Endodermal cell (in vitro differentiated cells): ENCODE measurements around the gene RND3. TPM values are rescaled to one million over a fixed set of nuclear protein-coding genes. Genes with fewer than 3 reads are reported as not detected.

ENCODE experiments used
- DNase-seq: peaks from one replicate; pipeline ENCODE4 v3.0.0-alpha.2; 2017
- H3K27ac ChIP-seq: 2 replicates; pipeline ENCODE4 v1.5.1; 2013; ENCODE audit warnings: mild to moderate bottlenecking, low read depth, low read length, moderate library complexity
- H3K27me3 ChIP-seq: 2 replicates; pipeline ENCODE4 v1.6.1; 2013; ENCODE audit warnings: mild to moderate bottlenecking, low read length, moderate library complexity; ENCODE audit not compliant: insufficient read depth, control insufficient read depth, poor library complexity, severe bottlenecking
- H3K36me3 ChIP-seq: 2 replicates; pipeline ENCODE4 v1.7.0; 2013; ENCODE audit warnings: mild to moderate bottlenecking, low read length, moderate library complexity; ENCODE audit not compliant: control insufficient read depth, insufficient read depth
- H3K4me1 ChIP-seq: one replicate; pipeline ENCODE4 v1.7.0; 2013; ENCODE audit warnings: low read length; ENCODE audit not compliant: control insufficient read depth, insufficient read depth
- H3K4me3 ChIP-seq: 2 replicates; pipeline ENCODE4 v1.5.1; 2013; ENCODE audit warnings: mild to moderate bottlenecking, low read length, moderate library complexity
- H3K9ac ChIP-seq: 2 replicates; pipeline ENCODE4 v1.6.1; 2013; ENCODE audit warnings: mild to moderate bottlenecking, low read length, moderate library complexity; ENCODE audit not compliant: poor library complexity, severe bottlenecking; ENCODE audit errors: extremely low read depth
- H3K9me3 ChIP-seq: 2 replicates; pipeline ENCODE4 v1.6.1; 2013; ENCODE audit warnings: mild to moderate bottlenecking, low read length, moderate library complexity; ENCODE audit not compliant: control insufficient read depth
- H3K27ac Mint-ChIP-seq: 2 replicates; pipeline ENCODE4 v1.8.0; 2020; ENCODE audit warnings: mixed read lengths
- H3K27me3 Mint-ChIP-seq: 2 replicates; pipeline ENCODE4 v1.8.0; 2021; ENCODE audit warnings: mild to moderate bottlenecking, mixed read lengths; ENCODE audit not compliant: insufficient read depth
- H3K36me3 Mint-ChIP-seq: 2 replicates; pipeline ENCODE4 v1.8.0; 2020; ENCODE audit warnings: low read depth, mixed read lengths
- H3K4me1 Mint-ChIP-seq: 2 replicates; pipeline ENCODE4 v1.8.0; 2020; ENCODE audit warnings: mixed read lengths
- H3K4me3 Mint-ChIP-seq: 2 replicates; pipeline ENCODE4 v1.8.0; 2020; ENCODE audit warnings: mild to moderate bottlenecking, moderate library complexity, mixed read lengths
- H3K9me3 Mint-ChIP-seq: 2 replicates; pipeline ENCODE4 v1.8.0; 2020; ENCODE audit warnings: mild to moderate bottlenecking, mixed read lengths
- whole genome bisulfite sequencing, 2 experiments: methylation state at CpG; one replicate each; pipeline versions ENCODE4 v1.1.5 to v1.1.7; 2013; ENCODE audit warnings: missing lambda C conversion rate in 2 of 2, mixed read lengths in 1 of 2; ENCODE audit not compliant: insufficient coverage in 1 of 2, insufficient read length in 1 of 2; 5-methylcytosine and 5-hydroxymethylcytosine counted together
- total RNA-seq, 2 donors: library from RNA; stranded (reverse); fragmentation: NEBNext Ultra II Directional in 1 of 2; extraction: Animal tissue kit (Norgen Biotek cat#: 25700) in 1 of 2; gene quantifications; 2 replicates in 1 of 2; 3 replicates in 1 of 2; pipeline ENCODE4 v1.2.1, GENCODE V29; 2021
- TF ChIP-seq, protein P1 (sequence below): fragments of 200-600 bp; sonication (generic); conservative IDR thresholded peaks from 2 replicates; pipeline ENCODE4 v1.5.0; 2021; ENCODE audit warnings: antibody characterized with exemption, mild to moderate bottlenecking

The RND3 gene
- total RNA-seq, 2 donors from 2014 or later: 1.3 to 7.8 TPM

DNA sequence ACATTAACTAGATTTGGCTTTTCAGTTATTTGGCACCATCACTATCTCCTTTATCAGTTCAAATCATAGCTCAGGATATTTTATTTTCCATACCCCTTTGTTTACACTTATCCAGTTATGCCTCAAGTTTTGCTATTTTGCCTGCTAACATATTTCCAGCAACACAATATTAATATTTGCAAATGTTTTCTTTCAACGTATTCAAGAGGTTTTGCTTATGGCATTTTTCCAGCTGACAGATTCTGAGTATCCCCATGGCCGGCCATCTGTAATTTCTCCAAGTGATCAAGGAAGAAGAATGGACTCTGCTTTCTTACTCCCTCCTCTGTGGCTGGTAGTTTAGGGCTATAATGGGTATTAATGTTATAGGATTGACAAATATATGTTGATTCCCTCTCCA lies 49.4 kb downstream of the RND3 start:
- no peak overlapping the region for H3K4me3 Mint-ChIP-seq

DNA sequence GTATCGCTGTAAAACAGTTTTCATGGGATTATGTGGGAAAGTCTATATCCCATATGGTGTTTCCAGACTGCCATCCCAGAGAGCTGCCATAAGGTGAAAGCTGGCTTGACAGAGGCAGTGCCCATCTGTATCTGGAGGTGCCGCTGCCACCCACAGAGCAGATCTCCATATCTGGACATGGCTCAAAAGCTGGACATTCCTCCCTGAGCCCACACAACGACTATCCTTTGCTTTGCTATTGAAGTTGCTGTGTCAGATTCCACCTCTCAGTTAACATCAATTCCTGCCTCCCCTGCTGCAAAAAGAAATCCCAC lies 55.2 kb downstream of the RND3 start:
- Mint-ChIP-seq H3K27me3 (peaks cover 12% of the 10 kb centered on the region), H3K4me1 (peaks cover 1% of the 10 kb centered on the region), H3K4me3 (no peak overlapping the region), H3K27ac (no peak overlapping the region), H3K9me3 (peaks cover 24% of the 10 kb centered on the region), H3K36me3 (peaks cover 4% of the 10 kb centered on the region)
- no peaks in the 10 kb centered on the region for H3K27me3 ChIP-seq
- 83 to 86% methylated on average over 3 of the region's 3 CpGs for WGBS, 2 experiments
- TF ChIP-seq, protein P1, sequence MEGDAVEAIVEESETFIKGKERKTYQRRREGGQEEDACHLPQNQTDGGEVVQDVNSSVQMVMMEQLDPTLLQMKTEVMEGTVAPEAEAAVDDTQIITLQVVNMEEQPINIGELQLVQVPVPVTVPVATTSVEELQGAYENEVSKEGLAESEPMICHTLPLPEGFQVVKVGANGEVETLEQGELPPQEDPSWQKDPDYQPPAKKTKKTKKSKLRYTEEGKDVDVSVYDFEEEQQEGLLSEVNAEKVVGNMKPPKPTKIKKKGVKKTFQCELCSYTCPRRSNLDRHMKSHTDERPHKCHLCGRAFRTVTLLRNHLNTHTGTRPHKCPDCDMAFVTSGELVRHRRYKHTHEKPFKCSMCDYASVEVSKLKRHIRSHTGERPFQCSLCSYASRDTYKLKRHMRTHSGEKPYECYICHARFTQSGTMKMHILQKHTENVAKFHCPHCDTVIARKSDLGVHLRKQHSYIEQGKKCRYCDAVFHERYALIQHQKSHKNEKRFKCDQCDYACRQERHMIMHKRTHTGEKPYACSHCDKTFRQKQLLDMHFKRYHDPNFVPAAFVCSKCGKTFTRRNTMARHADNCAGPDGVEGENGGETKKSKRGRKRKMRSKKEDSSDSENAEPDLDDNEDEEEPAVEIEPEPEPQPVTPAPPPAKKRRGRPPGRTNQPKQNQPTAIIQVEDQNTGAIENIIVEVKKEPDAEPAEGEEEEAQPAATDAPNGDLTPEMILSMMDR: no peak
- H3K36me3 ChIP-seq: no peaks in the 10 kb centered on the region
- DNase-seq: no peak
- H3K4me3 ChIP-seq: no peak overlapping the region
- H3K9ac ChIP-seq: no peak overlapping the region
- H3K9me3 ChIP-seq: peaks cover 8% of the 10 kb centered on the region
- no peak overlapping the region for H3K27ac ChIP-seq
- H3K4me1 ChIP-seq: no peaks in the 10 kb centered on the region

More for the DNA sequence above, 49.4 kb downstream of the RND3 start:
- Histone ChIP-seq H3K27ac (no peak overlapping the region), H3K4me1 (no peaks in the 10 kb centered on the region), H3K27me3 (no peaks in the 10 kb centered on the region), H3K36me3 (no peaks in the 10 kb centered on the region), H3K4me3 (no peak overlapping the region), H3K9me3 (peaks cover 8% of the 10 kb centered on the region), H3K9ac (no peak overlapping the region)
- DNase-seq: no peak
- Mint-ChIP-seq H3K4me1 (no peaks in the 10 kb centered on the region), H3K36me3 (peaks cover 4% of the 10 kb centered on the region), H3K9me3 (peaks cover 24% of the 10 kb centered on the region), H3K27ac (no peak overlapping the region), H3K27me3 (no peaks in the 10 kb centered on the region)
- TF ChIP-seq, protein P1: no peak
- WGBS, 2 experiments: 89 to 93% methylated on average over 2 of the region's 2 CpGs

DNA sequence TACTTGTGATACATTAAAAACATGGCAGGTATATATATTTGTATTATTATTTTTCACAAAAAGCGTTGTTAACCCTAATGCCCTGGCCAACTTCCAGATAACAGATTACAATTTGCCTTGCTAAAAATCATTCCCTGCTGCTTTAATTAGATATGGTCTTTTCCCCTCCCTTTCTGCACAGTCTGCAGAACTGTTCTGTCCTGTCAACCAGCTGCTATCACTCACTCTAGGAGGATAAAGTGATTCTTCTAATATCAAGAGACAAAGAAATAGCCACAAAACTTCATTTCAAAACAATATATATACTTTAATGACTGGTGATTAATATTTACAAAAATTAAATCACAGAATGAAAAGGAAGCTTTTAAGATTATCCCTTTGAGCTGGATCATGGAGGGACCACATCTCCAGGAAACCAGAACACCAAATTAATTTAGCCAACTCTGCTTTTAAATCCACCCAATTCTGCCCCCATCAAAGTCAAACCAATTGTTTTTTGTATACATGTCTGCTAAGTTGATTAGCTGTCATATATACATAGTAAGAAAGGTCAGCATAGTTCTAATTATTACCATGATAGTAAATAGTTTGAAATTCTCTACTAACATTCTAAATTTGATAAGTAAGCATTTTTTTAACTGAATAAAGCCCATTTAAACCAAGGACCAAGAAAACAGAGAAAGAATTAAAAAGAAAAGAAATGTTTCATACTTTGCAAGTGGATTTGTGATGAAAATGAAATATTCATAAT lies 55.7 kb downstream of the RND3 start:
- peaks cover 8% of the 10 kb centered on the region for H3K9me3 ChIP-seq
- Mint-ChIP-seq H3K27me3 (peaks cover 12% of the 10 kb centered on the region), H3K36me3 (peaks cover 4% of the 10 kb centered on the region), H3K9me3 (peaks cover 24% of the 10 kb centered on the region), H3K27ac (no peak overlapping the region), H3K4me3 (no peak overlapping the region), H3K4me1 (peaks cover 6% of the 10 kb centered on the region)
- H3K27me3 ChIP-seq: no peaks in the 10 kb centered on the region
- H3K36me3 ChIP-seq: no peaks in the 10 kb centered on the region
- DNase-seq: no peak
- TF ChIP-seq, protein P1: no peak
- H3K4me3 ChIP-seq: no peak overlapping the region
- WGBS, 2 experiments: 90% methylated on average over 1 of the region's 1 CpG; no CpG with 5 or more reads in 1 of the 2 experiments
- H3K4me1 ChIP-seq: peaks cover under 1% of the 10 kb centered on the region
- no peak overlapping the region for H3K27ac ChIP-seq
- H3K9ac ChIP-seq: no peak overlapping the region
